H9 (cell line): ENCODE measurements around the gene BAIAP2L1. TPM values are rescaled to one million over a fixed set of nuclear protein-coding genes. Genes with fewer than 3 reads are reported as not detected.

Experiments
- DNase-seq: peaks from one replicate; pipeline ENCODE4 v3.0.0-alpha.2; 2017
- H2AFZ ChIP-seq: one replicate; pipeline ENCODE4 v1.6.1; 2013; ENCODE audit warnings: mild to moderate bottlenecking, low read length, control low read depth, moderate library complexity
- H2AK5ac ChIP-seq: 2 replicates; pipeline ENCODE4 v1.6.1; 2013; ENCODE audit warnings: low read length, control low read depth, mixed read lengths; ENCODE audit not compliant: insufficient read length
- H2BK120ac ChIP-seq: one replicate; pipeline ENCODE4 v1.6.1; 2013; ENCODE audit warnings: low read depth, mild to moderate bottlenecking, low read length, control low read depth, inconsistent platforms; ENCODE audit not compliant: poor library complexity, severe bottlenecking
- H2BK12ac ChIP-seq: 2 replicates; pipeline ENCODE4 v1.6.1; 2013; ENCODE audit warnings: low read length, control low read depth, mixed read lengths, low read depth; ENCODE audit not compliant: insufficient read length
- H2BK15ac ChIP-seq: 2 replicates; pipeline ENCODE4 v1.6.1; 2013; ENCODE audit warnings: low read depth, low read length, control low read depth
- H2BK20ac ChIP-seq: one replicate; pipeline ENCODE4 v1.6.1; 2013; ENCODE audit warnings: low read depth, mild to moderate bottlenecking, low read length, control low read depth, inconsistent platforms; ENCODE audit not compliant: poor library complexity, severe bottlenecking
- H2BK5ac ChIP-seq: 2 replicates; pipeline ENCODE4 v1.6.1; 2013; ENCODE audit warnings: low read length, control low read depth, mixed read lengths; ENCODE audit not compliant: insufficient read length
- H3K14ac ChIP-seq: 2 replicates; pipeline ENCODE4 v1.6.1; 2013; ENCODE audit warnings: low read length, control low read depth; ENCODE audit not compliant: insufficient read depth
- H3K18ac ChIP-seq: 2 replicates; pipeline ENCODE4 v1.6.1; 2013; ENCODE audit warnings: low read depth, mild to moderate bottlenecking, mixed read lengths, low read length, control low read depth; ENCODE audit not compliant: insufficient read length
- H3K23ac ChIP-seq: 2 replicates; pipeline ENCODE4 v1.6.1; 2013; ENCODE audit warnings: low read length, control low read depth, mixed read lengths, low read depth; ENCODE audit not compliant: insufficient read length
- H3K23me2 ChIP-seq: 2 replicates; pipeline ENCODE4 v1.6.1; 2013; ENCODE audit warnings: low read depth, mild to moderate bottlenecking, mixed read lengths, low read length, control low read depth; ENCODE audit not compliant: insufficient read length, poor library complexity, severe bottlenecking
- H3K27ac ChIP-seq: 2 replicates; pipeline ENCODE4 v1.5.1; 2013; ENCODE audit warnings: low read length, control low read depth, mixed read lengths, low read depth; ENCODE audit not compliant: insufficient read length
- H3K27me3 ChIP-seq: 2 replicates; pipeline ENCODE4 v1.6.1; 2013; ENCODE audit warnings: low read length, control low read depth, inconsistent platforms; ENCODE audit not compliant: insufficient read depth
- H3K4ac ChIP-seq: 2 replicates; pipeline ENCODE4 v1.6.1; 2013; ENCODE audit warnings: low read depth, mild to moderate bottlenecking, control low read depth, inconsistent platforms, low read length, moderate library complexity
- H3K4me1 ChIP-seq: 2 replicates; pipeline ENCODE4 v1.6.1; 2013; ENCODE audit warnings: low read length, control low read depth, inconsistent platforms; ENCODE audit not compliant: insufficient read depth
- H3K4me2 ChIP-seq: 2 replicates; pipeline ENCODE4 v1.6.1; 2013; ENCODE audit warnings: low read length, control low read depth, mixed read lengths; ENCODE audit not compliant: insufficient read length, insufficient read depth
- H3K56ac ChIP-seq: 2 replicates; pipeline ENCODE4 v1.6.1; 2013; ENCODE audit warnings: low read depth, mild to moderate bottlenecking, mixed read lengths, low read length, control low read depth; ENCODE audit not compliant: insufficient read length
- H3K79me1 ChIP-seq: 2 replicates; pipeline ENCODE4 v1.6.1; 2013; ENCODE audit warnings: low read depth, mild to moderate bottlenecking, moderate library complexity, low read length, control low read depth, inconsistent platforms; ENCODE audit not compliant: insufficient read depth, poor library complexity, severe bottlenecking
- H3K79me2 ChIP-seq: 2 replicates; pipeline ENCODE4 v1.6.1; 2013; ENCODE audit warnings: low read length, control low read depth, inconsistent platforms; ENCODE audit not compliant: insufficient read depth
- H3K9ac ChIP-seq: 2 replicates; pipeline ENCODE4 v1.6.1; 2013; ENCODE audit warnings: low read length, control low read depth, mixed read lengths; ENCODE audit not compliant: insufficient read length; ENCODE audit errors: extremely low read depth
- H3K9me3 ChIP-seq: one replicate; pipeline ENCODE4 v1.6.1; 2013; ENCODE audit warnings: low read depth, low read length, inconsistent platforms; ENCODE audit not compliant: control insufficient read depth
- H3T11ph ChIP-seq: one replicate; pipeline ENCODE4 v1.6.1; 2013; ENCODE audit warnings: mild to moderate bottlenecking, low read length, control low read depth, inconsistent platforms
- H4K20me1 ChIP-seq: one replicate; pipeline ENCODE4 v1.6.1; 2013; ENCODE audit not compliant: control insufficient read depth, insufficient read length, insufficient read depth
- H4K5ac ChIP-seq: 2 replicates; pipeline ENCODE4 v1.6.1; 2013; ENCODE audit warnings: low read depth, mild to moderate bottlenecking, mixed read lengths, low read length, control low read depth; ENCODE audit not compliant: insufficient read length
- H4K8ac ChIP-seq: replicated peaks from 2 replicates; pipeline ENCODE4 v1.6.1; 2013; ENCODE audit warnings: low read length, control low read depth, mixed read lengths, low read depth; ENCODE audit not compliant: insufficient read length
- H4K91ac ChIP-seq: 2 replicates; pipeline ENCODE4 v1.6.1; 2013; ENCODE audit warnings: low read depth, mild to moderate bottlenecking, moderate library complexity, mixed read lengths, low read length, control low read depth; ENCODE audit not compliant: insufficient read length
- H3K27ac Mint-ChIP-seq, 3 experiments: 2 replicates in 2 of 3; 3 replicates in 1 of 3; pipeline ENCODE4 v1.8.0; 2020 to 2021; ENCODE audit warnings: mixed read lengths in 3 of 3, mild to moderate bottlenecking in 1 of 3, moderate library complexity in 1 of 3
- H3K27me3 Mint-ChIP-seq: 2 replicates; pipeline ENCODE4 v1.8.0; 2021; ENCODE audit warnings: low read depth, mild to moderate bottlenecking, moderate library complexity, mixed read lengths
- H3K36me3 Mint-ChIP-seq, 3 experiments: 2 replicates in 2 of 3; 3 replicates in 1 of 3; pipeline ENCODE4 v1.8.0; 2020 to 2021; ENCODE audit warnings: low read depth in 3 of 3, mixed read lengths in 3 of 3; ENCODE audit not compliant: insufficient read depth in 1 of 3
- H3K4me1 Mint-ChIP-seq, 2 experiments: 2 replicates each; pipeline ENCODE4 v1.8.0; 2020; ENCODE audit warnings: mixed read lengths in 2 of 2
- H3K4me3 Mint-ChIP-seq, 2 experiments: 2 replicates in 1 of 2; 3 replicates in 1 of 2; pipeline ENCODE4 v1.8.0; 2020 to 2021; ENCODE audit warnings: mild to moderate bottlenecking in 2 of 2, mixed read lengths in 2 of 2, moderate library complexity in 1 of 2
- H3K9me3 Mint-ChIP-seq, 2 experiments: 2 replicates in 1 of 2; 3 replicates in 1 of 2; pipeline ENCODE4 v1.8.0; 2020; ENCODE audit warnings: mild to moderate bottlenecking in 2 of 2, mixed read lengths in 2 of 2, moderate library complexity in 1 of 2
- WGBS: extraction: QIAGEN DNeasy Blood & Tissue Kit; methylation state at CpG from one replicate; pipeline ENCODE4 v1.1.7; 2013; ENCODE audit warnings: missing lambda C conversion rate, low lambda C conversion rate, mixed read lengths; ENCODE audit not compliant: insufficient read length; ENCODE audit errors: extremely low coverage; 5-methylcytosine and 5-hydroxymethylcytosine counted together
- total RNA-seq: library from RNA; stranded (reverse); gene quantifications from 2 replicates; pipeline ENCODE4 v1.2.1, GENCODE V29; 2021
- TF ChIP-seq, protein P1 (sequence below): fragments of 200-600 bp; sonication (generic); conservative IDR thresholded peaks from 3 replicates; pipeline ENCODE4 v1.8.0; 2021; ENCODE audit warnings: antibody characterized with exemption, mild to moderate bottlenecking

Gene BAIAP2L1
- total RNA-seq, 1 experiment from 2014 or later = 25.9 TPM

DNA sequence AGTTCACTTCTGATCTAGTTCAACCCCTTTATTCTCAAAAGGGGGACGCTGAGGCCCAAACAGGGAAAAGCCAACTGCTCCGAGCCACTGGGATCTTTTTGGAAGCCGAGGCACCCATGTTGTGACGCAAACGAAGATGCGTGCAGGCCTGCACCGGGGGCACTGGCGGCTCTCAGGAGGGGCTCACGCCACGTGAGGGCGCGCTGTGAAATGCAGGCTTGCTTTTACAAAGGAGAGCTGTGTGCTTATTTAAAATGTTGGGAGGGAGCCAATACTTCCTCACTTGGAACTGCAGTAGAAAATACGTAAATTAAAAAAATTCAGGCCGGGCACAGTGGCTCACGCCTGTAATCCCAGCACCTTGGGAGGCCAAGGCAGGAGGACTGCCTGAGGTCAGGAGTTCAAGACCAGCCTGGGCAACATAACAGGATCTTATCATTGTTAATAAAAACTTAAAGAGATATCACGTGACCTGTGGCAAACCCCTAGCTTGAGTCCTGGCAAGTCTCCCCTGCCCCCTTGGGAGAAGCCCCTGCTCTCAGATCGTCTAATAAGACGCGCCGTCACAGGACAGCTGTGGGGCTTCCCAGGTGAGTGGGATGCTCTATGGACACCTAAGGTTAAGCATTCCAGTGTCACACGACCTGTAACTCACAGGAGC lies 103.1 kb downstream of the BAIAP2L1 start:
- WGBS = no CpG with 5 or more reads among the region's 21 CpGs
- Histone ChIP-seq H3K79me2 (no peaks in the 10 kb centered on the region), H2AK5ac (no peak overlapping the region), H3K4me1 (no peaks in the 10 kb centered on the region), H3K23ac (no peak overlapping the region), H2BK120ac (no peak overlapping the region), H4K91ac (no peak overlapping the region), H2BK12ac (no peak overlapping the region), H3K9ac (no peak overlapping the region), H3K27ac (no peak overlapping the region), H2BK15ac (no peak overlapping the region), H4K8ac (no peak overlapping the region), H3K9me3 (no peaks in the 10 kb centered on the region), H2AFZ (no peak overlapping the region), H3T11ph (no peak overlapping the region), H2BK5ac (no peak overlapping the region), H4K5ac (no peak overlapping the region), H3K56ac (no peak overlapping the region), H2BK20ac (no peak overlapping the region), H3K14ac (no peak overlapping the region), H3K23me2 (no peaks in the 10 kb centered on the region), H3K79me1 (no peaks in the 10 kb centered on the region), H4K20me1 (no peaks in the 10 kb centered on the region), H3K4ac (no peak overlapping the region), H3K27me3 (no peaks in the 10 kb centered on the region), H3K18ac (no peak overlapping the region), H3K4me2 (no peak overlapping the region)
- TF ChIP-seq, protein P1, sequence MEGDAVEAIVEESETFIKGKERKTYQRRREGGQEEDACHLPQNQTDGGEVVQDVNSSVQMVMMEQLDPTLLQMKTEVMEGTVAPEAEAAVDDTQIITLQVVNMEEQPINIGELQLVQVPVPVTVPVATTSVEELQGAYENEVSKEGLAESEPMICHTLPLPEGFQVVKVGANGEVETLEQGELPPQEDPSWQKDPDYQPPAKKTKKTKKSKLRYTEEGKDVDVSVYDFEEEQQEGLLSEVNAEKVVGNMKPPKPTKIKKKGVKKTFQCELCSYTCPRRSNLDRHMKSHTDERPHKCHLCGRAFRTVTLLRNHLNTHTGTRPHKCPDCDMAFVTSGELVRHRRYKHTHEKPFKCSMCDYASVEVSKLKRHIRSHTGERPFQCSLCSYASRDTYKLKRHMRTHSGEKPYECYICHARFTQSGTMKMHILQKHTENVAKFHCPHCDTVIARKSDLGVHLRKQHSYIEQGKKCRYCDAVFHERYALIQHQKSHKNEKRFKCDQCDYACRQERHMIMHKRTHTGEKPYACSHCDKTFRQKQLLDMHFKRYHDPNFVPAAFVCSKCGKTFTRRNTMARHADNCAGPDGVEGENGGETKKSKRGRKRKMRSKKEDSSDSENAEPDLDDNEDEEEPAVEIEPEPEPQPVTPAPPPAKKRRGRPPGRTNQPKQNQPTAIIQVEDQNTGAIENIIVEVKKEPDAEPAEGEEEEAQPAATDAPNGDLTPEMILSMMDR = no peak
- peaks cover 16 to 54% (median 50%) of the 10 kb centered on the region in 3 experiments; a peak in 6 of 7 replicates for H3K36me3 Mint-ChIP-seq
- H3K4me1 Mint-ChIP-seq = peaks cover 10 to 20% of the 10 kb centered on the region in 2 experiments
- no peaks in the 10 kb centered on the region for H3K9me3 Mint-ChIP-seq
- no peak for DNase-seq
- H3K27me3 Mint-ChIP-seq = no peaks in the 10 kb centered on the region
- H3K4me3 Mint-ChIP-seq = no peak overlapping the region
- peak overlapping the region in 2 of 3 experiments; percentile 66 to 80; a peak in 2 of 7 replicates for H3K27ac Mint-ChIP-seq
